ENCODE measurements around the gene NRBF2. TPM values are rescaled to one million over a fixed set of nuclear protein-coding genes. Genes with fewer than 3 reads are reported as not detected.

NRBF2 gene
- total RNA-seq, 2 experiments from 2014 or later, result 25.3 to 25.6 TPM

GRCh38 chr10:63115732-63116383, 17.3 kb upstream of the NRBF2 start:
- no peaks in the 10 kb centered on the region for H3K27me3 ChIP-seq (ENCODE audit: control insufficient read depth in 1 of 2, insufficient read depth in 2 of 2, low read length in 2 of 2)
- Mint-ChIP-seq H3K9me3 (no peaks in the 10 kb centered on the region), H3K27me3 (peaks cover 5% of the 10 kb centered on the region), H3K4me3 (no peak overlapping the region), H3K27ac (no peak overlapping the region), H3K36me3 (ENCODE audit: low read depth) (no peaks in the 10 kb centered on the region), H3K4me1 (ENCODE audit: low read depth) (no peaks in the 10 kb centered on the region)
- no peak overlapping the region for H3K27ac ChIP-seq (ENCODE audit: low read depth in 1 of 2, low read length in 2 of 2)
- ATAC-seq (ENCODE audit: poor library complexity) (no peak), DNase-seq (no peak)
- TF ChIP-seq CTCF (IDR thresholded peaks at IDR 0.05), result no peak
- H3K4me3 ChIP-seq (ENCODE audit: low read length), result no peak overlapping the region
- H3K9me3 ChIP-seq (ENCODE audit: control insufficient read depth in 1 of 2, insufficient read depth in 1 of 2, low read length in 2 of 2), result no peaks in the 10 kb centered on the region
- no peaks in the 10 kb centered on the region for H3K4me1 ChIP-seq (ENCODE audit: insufficient read depth, low read length)
- ChIA-PET POLR2A (no interaction called here), CTCF (no interaction called here)
- intact Hi-C loops (cut with DNase I, micrococcal nuclease), result no loop called here
- no peaks in the 10 kb centered on the region for H3K36me3 ChIP-seq (ENCODE audit: insufficient read depth, low read length)

- Histone ChIP-seq H3K9me3 (ENCODE audit: control insufficient read depth in 1 of 2, insufficient read depth in 1 of 2, low read length in 2 of 2) (no peaks in the 10 kb centered on the region), H3K4me3 (ENCODE audit: low read length) (no peak overlapping the region), H3K27ac (ENCODE audit: low read depth in 1 of 2, low read length in 2 of 2) (no peak overlapping the region), H3K27me3 (ENCODE audit: control insufficient read depth in 1 of 2, insufficient read depth in 2 of 2, low read length in 2 of 2) (no peaks in the 10 kb centered on the region), H3K4me1 (ENCODE audit: insufficient read depth, low read length) (no peaks in the 10 kb centered on the region), H3K36me3 (ENCODE audit: insufficient read depth, low read length) (no peaks in the 10 kb centered on the region)
- no peak for DNase-seq
- TF ChIP-seq CTCF (IDR thresholded peaks at IDR 0.05), result no peak
- H3K4me3 Mint-ChIP-seq, result no peak overlapping the region
- no peaks in the 10 kb centered on the region for H3K4me1 Mint-ChIP-seq (ENCODE audit: low read depth)
- H3K27ac Mint-ChIP-seq, result no peak overlapping the region
- POLR2A ChIA-PET, result no interaction called here
- CTCF ChIA-PET, result no interaction called here
- intact Hi-C loops (cut with DNase I, micrococcal nuclease), result no loop called here
- peaks cover 4% of the 10 kb centered on the region for H3K27me3 Mint-ChIP-seq
- no peaks in the 10 kb centered on the region for H3K9me3 Mint-ChIP-seq
- ATAC-seq (ENCODE audit: poor library complexity), result no peak
- H3K36me3 Mint-ChIP-seq (ENCODE audit: low read depth), result no peaks in the 10 kb centered on the region
These were observed 16.6 kb upstream of the NRBF2 start for GRCh38 chr10:63116452-63117072.

GRCh38 chr10:63119041-63119440, 14.1 kb upstream of the NRBF2 start:
- Histone ChIP-seq H3K9me3 (ENCODE audit: control insufficient read depth in 1 of 2, insufficient read depth in 1 of 2, low read length in 2 of 2) (no peaks in the 10 kb centered on the region), H3K4me3 (ENCODE audit: low read length) (no peak overlapping the region), H3K36me3 (ENCODE audit: insufficient read depth, low read length) (no peaks in the 10 kb centered on the region), H3K27me3 (ENCODE audit: control insufficient read depth in 1 of 2, insufficient read depth in 2 of 2, low read length in 2 of 2) (peaks cover 0 to 3% of the 10 kb centered on the region in 2 experiments), H3K27ac (ENCODE audit: low read depth in 1 of 2, low read length in 2 of 2) (no peak overlapping the region), H3K4me1 (ENCODE audit: insufficient read depth, low read length) (no peaks in the 10 kb centered on the region)
- peaks cover 7% of the 10 kb centered on the region for H3K27me3 Mint-ChIP-seq
- ChIA-PET CTCF (no interaction called here), POLR2A (interaction anchor here (1.0 kb wide), 1 partner anchor 14 kb away, joined by 3 read pairs; the partner anchor contains the start of gene NRBF2)
- intact Hi-C loops (cut with DNase I, micrococcal nuclease), result no loop called here
- H3K36me3 Mint-ChIP-seq (ENCODE audit: low read depth), result no peaks in the 10 kb centered on the region
- H3K27ac Mint-ChIP-seq, result no peak overlapping the region
- TF ChIP-seq CTCF (IDR thresholded peaks at IDR 0.05), result no peak
- H3K9me3 Mint-ChIP-seq, result no peaks in the 10 kb centered on the region
- H3K4me1 Mint-ChIP-seq (ENCODE audit: low read depth), result no peaks in the 10 kb centered on the region
- H3K4me3 Mint-ChIP-seq, result no peak overlapping the region
- no peak for ATAC-seq (ENCODE audit: poor library complexity)
- DNase-seq, result no peak
